Tibial nerve (tissue), 4 donors: ENCODE measurements around the gene SPTBN1. TPM values are rescaled to one million over a fixed set of nuclear protein-coding genes. Genes with fewer than 3 reads are reported as not detected.

ENCODE experiments used
- DNase-seq, 2 donors: peaks; one replicate each; pipeline ENCODE4 v3.0.0-alpha.2; 2019; ENCODE audit warnings: low spot score in 2 of 2
- H3K27ac ChIP-seq, 4 donors: fragments of 200-600 bp; sonication (generic) in 3 of 4; one replicate each; pipeline ENCODE4 v1.5.1; 2017 to 2019; ENCODE audit warnings: mild to moderate bottlenecking in 1 of 4
- H3K27me3 ChIP-seq, 2 donors: fragments of 200-600 bp; sonication (generic) in 1 of 2; one replicate each; pipeline versions ENCODE4 v1.5.1 to v1.6.0; 2017 to 2019
- H3K36me3 ChIP-seq, 3 donors: fragments of 200-600 bp; sonication (generic); one replicate each; pipeline ENCODE4 v1.5.1; 2018 to 2019
- H3K4me1 ChIP-seq, 4 donors: fragments of 200-600 bp; sonication (generic) in 3 of 4; one replicate each; pipeline ENCODE4 v1.5.1; 2017 to 2019
- H3K4me3 ChIP-seq, 4 donors: fragments of 200-600 bp; sonication (generic) in 3 of 4; one replicate each; pipeline ENCODE4 v1.5.1; 2017 to 2019; ENCODE audit warnings: mild to moderate bottlenecking in 1 of 4, moderate library complexity in 1 of 4
- H3K9me3 ChIP-seq, 4 donors: fragments of 200-600 bp; sonication (generic) in 3 of 4; one replicate each; pipeline ENCODE4 v1.5.1; 2017 to 2019
- EP300 ChIP-seq, 2 donors: sonication (generic); formaldehyde crosslinking; IDR thresholded peaks; one replicate each; pipeline ENCODE4 v1.6.1; 2017; ENCODE audit warnings: antibody characterized with exemption in 2 of 2, mild to moderate bottlenecking in 1 of 2
- POLR2A ChIP-seq, 2 donors: fragments of 450-650 bp; IDR thresholded peaks; one replicate each; pipeline ENCODE4 v1.6.1; 2017; ENCODE audit warnings: antibody characterized with exemption in 2 of 2, mild to moderate bottlenecking in 2 of 2, moderate library complexity in 2 of 2
- WGBS, 2 donors: methylation state at CpG; one replicate each; pipeline ENCODE4 v1.1.5; 2018; 5-methylcytosine and 5-hydroxymethylcytosine counted together
- total RNA-seq, 4 donors: library from RNA; depleted of rRNA; stranded (reverse); fragments of >200 nt; gene quantifications; one replicate each; pipeline ENCODE4 v1.1.0, GENCODE V29; 2016
- TF ChIP-seq, protein P1 (sequence below), 5 experiments: fragments of 200-600 bp in 3 of 5; fragments of 450-650 bp in 2 of 5; sonication (generic) in 3 of 5; IDR thresholded peaks; one replicate each; pipeline ENCODE4 v1.5.1; 2016 to 2019; ENCODE audit warnings: antibody characterized with exemption in 5 of 5, mild to moderate bottlenecking in 3 of 5, moderate library complexity in 2 of 5

SPTBN1 gene
- total RNA-seq, 4 donors from 2014 or later, result 670 to 967 (median 890) TPM

DNA sequence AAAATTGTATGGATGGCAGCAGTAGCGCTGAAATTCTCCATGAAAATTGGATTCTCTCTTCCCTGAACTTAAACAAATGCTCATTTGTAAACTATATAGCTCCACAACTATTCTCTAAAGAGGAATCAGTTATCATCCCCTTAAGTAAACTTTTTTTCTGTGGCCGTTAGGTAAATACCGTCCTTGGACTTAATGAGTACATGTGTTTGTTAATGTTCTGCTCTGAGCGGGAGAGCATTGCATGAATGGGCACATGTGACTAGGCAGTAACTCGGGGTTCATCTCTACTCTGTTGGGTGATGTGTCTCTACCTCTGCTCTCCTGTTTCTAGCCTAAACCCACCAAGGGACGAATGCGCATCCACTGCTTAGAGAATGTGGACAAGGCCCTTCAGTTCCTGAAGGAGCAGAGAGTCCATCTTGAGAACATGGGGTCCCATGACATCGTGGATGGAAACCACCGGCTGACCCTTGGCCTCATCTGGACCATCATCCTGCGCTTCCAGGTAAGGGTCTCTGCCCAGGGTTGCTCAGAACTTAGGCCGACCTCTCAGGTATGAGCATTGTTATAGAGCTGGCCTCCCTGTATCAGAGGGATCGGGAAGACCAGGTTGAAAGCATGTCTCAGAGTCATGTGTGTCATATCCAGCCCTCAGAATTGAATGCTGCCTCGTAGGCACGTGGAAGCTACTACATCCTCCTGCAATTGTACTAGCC, 155.9 kb downstream of the SPTBN1 start:
- TF ChIP-seq, protein P1, sequence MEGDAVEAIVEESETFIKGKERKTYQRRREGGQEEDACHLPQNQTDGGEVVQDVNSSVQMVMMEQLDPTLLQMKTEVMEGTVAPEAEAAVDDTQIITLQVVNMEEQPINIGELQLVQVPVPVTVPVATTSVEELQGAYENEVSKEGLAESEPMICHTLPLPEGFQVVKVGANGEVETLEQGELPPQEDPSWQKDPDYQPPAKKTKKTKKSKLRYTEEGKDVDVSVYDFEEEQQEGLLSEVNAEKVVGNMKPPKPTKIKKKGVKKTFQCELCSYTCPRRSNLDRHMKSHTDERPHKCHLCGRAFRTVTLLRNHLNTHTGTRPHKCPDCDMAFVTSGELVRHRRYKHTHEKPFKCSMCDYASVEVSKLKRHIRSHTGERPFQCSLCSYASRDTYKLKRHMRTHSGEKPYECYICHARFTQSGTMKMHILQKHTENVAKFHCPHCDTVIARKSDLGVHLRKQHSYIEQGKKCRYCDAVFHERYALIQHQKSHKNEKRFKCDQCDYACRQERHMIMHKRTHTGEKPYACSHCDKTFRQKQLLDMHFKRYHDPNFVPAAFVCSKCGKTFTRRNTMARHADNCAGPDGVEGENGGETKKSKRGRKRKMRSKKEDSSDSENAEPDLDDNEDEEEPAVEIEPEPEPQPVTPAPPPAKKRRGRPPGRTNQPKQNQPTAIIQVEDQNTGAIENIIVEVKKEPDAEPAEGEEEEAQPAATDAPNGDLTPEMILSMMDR (IDR thresholded peaks at IDR 0.05), result no peak
- no peak for TF ChIP-seq POLR2A (IDR thresholded peaks at IDR 0.05)
- TF ChIP-seq EP300 (IDR thresholded peaks at IDR 0.05), result no peak
- H3K27ac ChIP-seq, result no peak overlapping the region
- no peak overlapping the region for H3K4me3 ChIP-seq
- 81 to 82% methylated on average over 12 to 13 of the region's 14 CpGs for WGBS, 2 donors
- no peaks in the 10 kb centered on the region for H3K27me3 ChIP-seq
- DNase-seq, result no peak
- H3K36me3 ChIP-seq, result peaks cover 3 to 37% (median 4%) of the 10 kb centered on the region in 3 donors
- H3K9me3 ChIP-seq, result no peaks in the 10 kb centered on the region
- peaks cover 0 to 87% (median 8%) of the 10 kb centered on the region in 4 donors for H3K4me1 ChIP-seq

DNA sequence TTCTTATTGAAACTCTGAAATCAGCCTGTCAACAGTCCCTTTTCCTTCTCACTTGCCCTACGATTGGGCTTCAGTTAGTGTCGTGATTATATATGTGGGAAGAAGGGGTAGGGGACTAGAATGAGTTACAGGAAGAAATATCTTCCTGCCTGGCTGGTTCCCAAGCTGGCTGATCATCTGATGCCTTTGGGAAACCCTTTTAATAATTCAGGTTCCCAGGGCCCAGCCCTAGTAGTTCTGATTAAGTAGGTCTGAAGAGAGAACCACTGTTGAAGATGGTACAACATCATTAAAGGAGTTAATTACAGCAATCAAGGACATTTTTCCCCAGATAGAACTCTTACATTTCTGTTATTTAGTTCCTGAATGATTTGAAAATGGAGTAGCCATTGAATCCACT, 157.3 kb downstream of the SPTBN1 start:
- peaks cover 0 to 90% (median 14%) of the 10 kb centered on the region in 4 donors for H3K4me1 ChIP-seq
- H3K36me3 ChIP-seq, result peaks cover 3 to 51% (median 10%) of the 10 kb centered on the region in 3 donors
- H3K9me3 ChIP-seq, result no peaks in the 10 kb centered on the region
- 28 to 33% methylated on average over 2 of the region's 2 CpGs for WGBS, 2 donors
- no peak overlapping the region for H3K4me3 ChIP-seq
- no peaks in the 10 kb centered on the region for H3K27me3 ChIP-seq
- no peak for TF ChIP-seq EP300 (IDR thresholded peaks at IDR 0.05)
- no peak for TF ChIP-seq POLR2A (IDR thresholded peaks at IDR 0.05)
- TF ChIP-seq, protein P1 (IDR thresholded peaks at IDR 0.05), result no peak
- DNase-seq, result no peak
- H3K27ac ChIP-seq, result peak overlapping the region in 2 of 4 donors; percentile 53 to 65

DNA sequence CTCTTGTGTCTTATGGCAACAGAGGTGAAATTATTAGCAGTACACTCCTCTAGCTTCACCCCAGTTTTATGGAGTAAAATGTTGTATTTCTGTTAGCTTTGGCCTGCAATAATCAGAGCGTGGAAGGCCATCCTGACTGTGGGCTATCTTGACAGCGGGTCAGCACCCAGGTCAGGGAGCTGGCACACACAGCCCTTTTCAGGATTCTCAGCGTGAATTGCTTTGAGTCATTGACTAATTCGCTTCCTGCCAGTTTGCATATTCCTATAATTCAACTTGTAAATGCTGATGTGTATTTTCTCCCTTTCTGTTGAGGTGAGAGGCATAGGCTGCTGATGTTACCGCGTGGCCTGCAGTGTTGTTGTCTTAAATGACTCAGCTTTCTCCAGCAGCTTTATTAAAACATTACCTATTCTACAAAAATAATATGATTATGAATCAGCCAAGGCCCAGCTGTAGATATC, 157.7 kb downstream of the SPTBN1 start:
- H3K4me1 ChIP-seq, result peaks cover 0 to 90% (median 19%) of the 10 kb centered on the region in 4 donors
- DNase-seq, result no peak
- H3K9me3 ChIP-seq, result no peaks in the 10 kb centered on the region
- no peaks in the 10 kb centered on the region for H3K27me3 ChIP-seq
- peaks cover 3 to 52% (median 10%) of the 10 kb centered on the region in 3 donors for H3K36me3 ChIP-seq
- H3K27ac ChIP-seq, result peak overlapping the region in 2 of 4 donors; percentile 53 to 65
- TF ChIP-seq POLR2A (IDR thresholded peaks at IDR 0.05) (no peak), EP300 (IDR thresholded peaks at IDR 0.05) (no peak)
- TF ChIP-seq, protein P1 (IDR thresholded peaks at IDR 0.05), result no peak
- no peak overlapping the region for H3K4me3 ChIP-seq
- 21 to 25% methylated on average over 6 of the region's 6 CpGs for WGBS, 2 donors

DNA sequence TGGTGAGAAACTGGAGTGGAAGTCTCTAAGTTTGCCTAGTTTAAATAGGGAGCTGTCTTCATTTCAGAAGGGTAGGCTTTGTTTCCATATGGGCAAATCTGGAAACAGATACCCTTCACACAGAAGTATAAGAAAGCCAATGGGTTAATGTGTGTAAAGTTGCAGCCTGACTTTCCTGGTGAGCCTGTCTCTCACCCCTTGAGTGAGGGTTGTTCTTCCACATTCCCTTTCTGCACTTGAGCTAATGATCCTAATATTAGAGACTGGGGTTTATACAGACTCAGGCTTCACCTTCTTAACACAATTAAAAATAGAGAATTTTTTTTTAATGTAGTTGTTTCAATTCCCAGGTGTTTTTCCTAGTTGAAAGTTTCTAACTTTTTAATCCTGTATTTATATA, 158.7 kb downstream of the SPTBN1 start:
- H3K4me3 ChIP-seq, result no peak overlapping the region
- peaks cover 0 to 90% (median 26%) of the 10 kb centered on the region in 4 donors for H3K4me1 ChIP-seq
- TF ChIP-seq, protein P1 (IDR thresholded peaks at IDR 0.05), result no peak
- DNase-seq, result no peak
- H3K9me3 ChIP-seq, result no peaks in the 10 kb centered on the region
- H3K27ac ChIP-seq, result peak overlapping the region in 1 of 4 donors; percentile 53
- no peaks in the 10 kb centered on the region for H3K27me3 ChIP-seq
- H3K36me3 ChIP-seq, result peaks cover 3 to 57% (median 10%) of the 10 kb centered on the region in 3 donors

GRCh38 chr2:54615832-54616534, 159.9 kb downstream of the SPTBN1 start:
- Histone ChIP-seq H3K9me3 (no peaks in the 10 kb centered on the region), H3K36me3 (peaks cover 3 to 65% (median 10%) of the 10 kb centered on the region in 3 donors), H3K27ac (no peak overlapping the region), H3K27me3 (no peaks in the 10 kb centered on the region), H3K4me1 (peaks cover 0 to 84% (median 26%) of the 10 kb centered on the region in 4 donors), H3K4me3 (no peak overlapping the region)
- WGBS, 2 donors, result 82 to 87% methylated on average over 5 of the region's 5 CpGs
- no peak for DNase-seq
- TF ChIP-seq POLR2A (IDR thresholded peaks at IDR 0.05), result no peak
- TF ChIP-seq, protein P1 (IDR thresholded peaks at IDR 0.05), result no peak
- TF ChIP-seq EP300 (IDR thresholded peaks at IDR 0.05), result no peak
